Liver (tissue), 9 donors: ENCODE measurements around the gene CLIC1. TPM values are rescaled to one million over a fixed set of nuclear protein-coding genes. Genes with fewer than 3 reads are reported as not detected.

Experiments used
- DNase-seq: peaks from one replicate; pipeline ENCODE4 v3.0.0-alpha.2; 2017; ENCODE audit warnings: low spot score
- H3K27ac ChIP-seq, 2 donors: one replicate each; pipeline ENCODE4 v1.7.0; 2013; ENCODE audit warnings: inconsistent platforms in 2 of 2, low read length in 2 of 2, control low read depth in 1 of 2, low read depth in 1 of 2, mild to moderate bottlenecking in 1 of 2
- H3K27me3 ChIP-seq, 4 donors: one replicate each; pipeline versions ENCODE4 v1.6.1 to v1.7.0; 2013; ENCODE audit warnings: low read length in 3 of 4, inconsistent platforms in 1 of 4, mild to moderate bottlenecking in 1 of 4, moderate library complexity in 1 of 4; ENCODE audit not compliant: control insufficient read depth in 4 of 4, insufficient read depth in 4 of 4
- H3K36me3 ChIP-seq, 4 donors: one replicate each; pipeline versions ENCODE4 v1.6.1 to v1.7.0; 2013; ENCODE audit warnings: low read length in 3 of 4, mild to moderate bottlenecking in 3 of 4, low read depth in 1 of 4, moderate library complexity in 1 of 4; ENCODE audit not compliant: control insufficient read depth in 4 of 4, insufficient read depth in 3 of 4
- H3K4me1 ChIP-seq, 4 donors: one replicate each; pipeline versions ENCODE4 v1.6.1 to v1.7.0; 2013; ENCODE audit warnings: low read length in 3 of 4, mild to moderate bottlenecking in 3 of 4, moderate library complexity in 1 of 4; ENCODE audit not compliant: control insufficient read depth in 4 of 4, insufficient read depth in 4 of 4
- H3K4me3 ChIP-seq, 3 donors: one replicate each; pipeline versions ENCODE4 v1.6.1 to v1.7.0; 2013; ENCODE audit warnings: low read length in 3 of 3, control low read depth in 1 of 3, low read depth in 1 of 3, mild to moderate bottlenecking in 1 of 3
- H3K9ac ChIP-seq, 2 donors: one replicate each; pipeline ENCODE4 v1.7.0; 2013; ENCODE audit warnings: low read length in 2 of 2, mild to moderate bottlenecking in 2 of 2, moderate library complexity in 2 of 2, control low read depth in 1 of 2, low read depth in 1 of 2
- H3K9me3 ChIP-seq, 4 donors: one replicate each; pipeline versions ENCODE4 v1.6.1 to v1.7.0; 2013; ENCODE audit warnings: low read length in 3 of 4; ENCODE audit not compliant: control insufficient read depth in 4 of 4
- CTCF ChIP-seq: fragments of 150-350 bp; IDR thresholded peaks from 2 replicates; pipeline ENCODE4 v1.5.1; 2017; ENCODE audit warnings: improper control_type of control experiment, low read depth, low read length; ENCODE audit not compliant: missing input control
- EGR1 ChIP-seq, 2 donors: IDR thresholded peaks; 2 replicates each; pipeline ENCODE4 v1.6.1; 2016 to 2018; ENCODE audit warnings: antibody characterized with exemption in 2 of 2, low read depth in 2 of 2
- FOXA1 ChIP-seq: IDR thresholded peaks from 2 replicates; pipeline ENCODE4 v1.6.1; 2016; ENCODE audit warnings: antibody characterized with exemption
- GABPA ChIP-seq, 2 donors: IDR thresholded peaks in 1 of 2; conservative IDR thresholded peaks in 1 of 2; 2 replicates each; pipeline ENCODE4 v1.6.1; 2016; ENCODE audit warnings: antibody characterized with exemption in 2 of 2, mild to moderate bottlenecking in 1 of 2, moderate library complexity in 1 of 2
- HNF4A ChIP-seq, 2 donors: conservative IDR thresholded peaks; 2 replicates each; pipeline ENCODE4 v1.6.1; 2016; ENCODE audit warnings: antibody characterized with exemption in 2 of 2, mild to moderate bottlenecking in 2 of 2
- HNF4G ChIP-seq: IDR thresholded peaks from 2 replicates; pipeline ENCODE4 v1.6.1; 2016; ENCODE audit warnings: antibody characterized with exemption
- NR2F2 ChIP-seq: IDR thresholded peaks from 2 replicates; pipeline ENCODE4 v1.6.1; 2016; ENCODE audit warnings: antibody characterized with exemption
- RAD21 ChIP-seq, 2 donors: IDR thresholded peaks; 2 replicates each; pipeline ENCODE4 v1.6.1; 2016; ENCODE audit warnings: antibody characterized with exemption in 2 of 2, mild to moderate bottlenecking in 2 of 2
- REST ChIP-seq: IDR thresholded peaks from 2 replicates; pipeline ENCODE4 v1.6.1; 2016; ENCODE audit warnings: antibody characterized with exemption, mild to moderate bottlenecking
- RXRA ChIP-seq, 2 donors: IDR thresholded peaks; 2 replicates each; pipeline ENCODE4 v1.6.1; 2017 to 2018; ENCODE audit warnings: antibody characterized with exemption in 2 of 2, mild to moderate bottlenecking in 1 of 2
- SP1 ChIP-seq: IDR thresholded peaks from 2 replicates; pipeline ENCODE4 v1.6.1; 2018; ENCODE audit warnings: antibody characterized with exemption, mild to moderate bottlenecking
- TAF1 ChIP-seq: conservative IDR thresholded peaks from 2 replicates; pipeline ENCODE4 v1.6.1; 2016; ENCODE audit warnings: antibody characterized with exemption, mild to moderate bottlenecking
- YY1 ChIP-seq: IDR thresholded peaks from 2 replicates; pipeline ENCODE4 v1.6.1; 2016; ENCODE audit warnings: antibody characterized with exemption, mild to moderate bottlenecking
- WGBS: extraction: QIAGEN DNeasy Blood & Tissue Kit; methylation state at CpG from one replicate; pipeline ENCODE4 v1.1.7; 2013; 5-methylcytosine and 5-hydroxymethylcytosine counted together
- polyA plus RNA-seq, 2 donors: library from polyadenylated mRNA; stranded (reverse) in 1 of 2; unstranded in 1 of 2; fragments of 200-250 nt in 1 of 2; fragments of >200 nt in 1 of 2; fragmentation: Nextera tagmentation in 1 of 2; extraction: Ambion mirVana in 1 of 2; gene quantifications; one replicate each; pipeline versions ENCODE4 v1.2.1 to v1.2.3, GENCODE V29; 2013 to 2015
- total RNA-seq, 2 donors: library from RNA; depleted of rRNA; stranded (reverse); fragments of >200 nt; gene quantifications; one replicate each; pipeline ENCODE4 v1.2.3, GENCODE V29; 2014
- TF ChIP-seq, protein P1 (sequence below): IDR thresholded peaks from 2 replicates; pipeline ENCODE4 v1.6.1; 2016; ENCODE audit warnings: antibody characterized with exemption
- TF ChIP-seq, protein P2 (sequence below): IDR thresholded peaks from 2 replicates; pipeline ENCODE4 v1.6.1; 2016; ENCODE audit warnings: antibody characterized with exemption
- TF ChIP-seq, protein P3 (sequence below): IDR thresholded peaks from 2 replicates; pipeline ENCODE4 v1.6.1; 2016; ENCODE audit warnings: antibody characterized with exemption
- donor health status: healthy.
- donor health status: healthy.
- donor health status: healthy.
- donor health status: healthy.
- donor health status: healthy.

The CLIC1 gene
- total and polyA plus RNA-seq, 4 donors: 56.5 to 124 (median 64.5) TPM

DNA sequence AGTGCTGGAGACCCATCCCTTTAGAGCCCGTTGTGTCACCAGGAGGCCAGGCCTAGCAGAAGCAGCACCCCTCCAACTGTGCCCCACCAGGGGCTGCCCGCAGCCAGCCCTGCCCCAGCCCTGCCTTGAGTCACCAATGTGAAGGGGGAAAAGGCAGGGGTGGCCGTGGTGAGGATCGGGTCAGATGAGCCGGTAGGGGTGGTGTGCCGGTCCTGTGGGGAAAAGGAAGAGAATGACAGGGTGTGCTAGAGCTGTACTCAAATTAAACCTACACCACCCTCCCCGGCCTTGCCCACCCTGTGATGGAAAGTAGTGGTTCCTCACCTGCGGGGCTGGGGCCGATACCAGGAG lies 29.2 kb upstream of the CLIC1 start (continued):
- TF ChIP-seq REST (no peak), RAD21 (IDR thresholded peaks at IDR 0.05) (no peak), FOXA1 (no peak), NR2F2 (no peak)
- TF ChIP-seq, protein P1, sequence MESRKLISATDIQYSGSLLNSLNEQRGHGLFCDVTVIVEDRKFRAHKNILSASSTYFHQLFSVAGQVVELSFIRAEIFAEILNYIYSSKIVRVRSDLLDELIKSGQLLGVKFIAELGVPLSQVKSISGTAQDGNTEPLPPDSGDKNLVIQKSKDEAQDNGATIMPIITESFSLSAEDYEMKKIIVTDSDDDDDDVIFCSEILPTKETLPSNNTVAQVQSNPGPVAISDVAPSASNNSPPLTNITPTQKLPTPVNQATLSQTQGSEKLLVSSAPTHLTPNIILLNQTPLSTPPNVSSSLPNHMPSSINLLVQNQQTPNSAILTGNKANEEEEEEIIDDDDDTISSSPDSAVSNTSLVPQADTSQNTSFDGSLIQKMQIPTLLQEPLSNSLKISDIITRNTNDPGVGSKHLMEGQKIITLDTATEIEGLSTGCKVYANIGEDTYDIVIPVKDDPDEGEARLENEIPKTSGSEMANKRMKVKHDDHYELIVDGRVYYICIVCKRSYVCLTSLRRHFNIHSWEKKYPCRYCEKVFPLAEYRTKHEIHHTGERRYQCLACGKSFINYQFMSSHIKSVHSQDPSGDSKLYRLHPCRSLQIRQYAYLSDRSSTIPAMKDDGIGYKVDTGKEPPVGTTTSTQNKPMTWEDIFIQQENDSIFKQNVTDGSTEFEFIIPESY: no peak

DNA sequence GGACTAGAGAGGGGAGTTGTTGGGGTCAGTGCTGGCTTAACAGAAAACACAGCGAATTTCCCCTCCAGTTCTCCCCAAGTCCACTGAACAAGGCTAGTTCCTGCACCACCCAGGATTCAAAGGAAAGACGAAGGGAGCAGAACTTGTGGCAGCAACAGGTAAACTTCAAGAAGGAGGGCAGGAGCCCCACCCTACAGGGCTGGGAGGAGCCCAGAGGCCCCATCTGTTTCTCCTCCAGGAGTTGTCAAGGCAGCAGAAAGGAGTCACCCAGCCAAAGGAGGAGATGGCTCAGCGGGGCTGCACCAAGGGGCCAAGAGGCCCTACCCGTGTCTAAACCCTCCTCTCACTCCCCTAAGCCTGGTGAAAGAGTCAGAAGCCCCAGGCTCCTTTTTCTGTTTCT lies 27.9 kb upstream of the CLIC1 start:
- no peak overlapping the region for H3K27ac ChIP-seq
- H3K9ac ChIP-seq: no peak overlapping the region
- no peak overlapping the region for H3K4me3 ChIP-seq
- no peaks in the 10 kb centered on the region for H3K36me3 ChIP-seq
- H3K4me1 ChIP-seq: no peaks in the 10 kb centered on the region
- WGBS: 89% methylated on average over 4 of the region's 4 CpGs
- TF ChIP-seq GABPA (IDR thresholded peaks at IDR 0.05 in 1 of 2, conservative IDR thresholded peaks at IDR 0.05 in 1 of 2): no peak
- TF ChIP-seq, protein P2, sequence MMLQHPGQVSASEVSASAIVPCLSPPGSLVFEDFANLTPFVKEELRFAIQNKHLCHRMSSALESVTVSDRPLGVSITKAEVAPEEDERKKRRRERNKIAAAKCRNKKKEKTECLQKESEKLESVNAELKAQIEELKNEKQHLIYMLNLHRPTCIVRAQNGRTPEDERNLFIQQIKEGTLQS: no peak
- TF ChIP-seq REST: no peak
- TF ChIP-seq, protein P1: no peak
- TF ChIP-seq, protein P3, sequence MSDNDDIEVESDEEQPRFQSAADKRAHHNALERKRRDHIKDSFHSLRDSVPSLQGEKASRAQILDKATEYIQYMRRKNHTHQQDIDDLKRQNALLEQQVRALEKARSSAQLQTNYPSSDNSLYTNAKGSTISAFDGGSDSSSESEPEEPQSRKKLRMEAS: no peak
- no peak for TF ChIP-seq YY1
- no peak for TF ChIP-seq EGR1 (IDR thresholded peaks at IDR 0.05; ENCODE audit: low read depth in 2 of 2)
- TF ChIP-seq SP1: no peak
- no peak for TF ChIP-seq HNF4G
- no peak for TF ChIP-seq TAF1
- TF ChIP-seq CTCF: no peak
- TF ChIP-seq HNF4A (conservative IDR thresholded peaks at IDR 0.05): no peak
- TF ChIP-seq RXRA (IDR thresholded peaks at IDR 0.05): no peak
- TF ChIP-seq RAD21 (IDR thresholded peaks at IDR 0.05): no peak
- no peaks in the 10 kb centered on the region for H3K9me3 ChIP-seq
- H3K27me3 ChIP-seq: no peaks in the 10 kb centered on the region
- DNase-seq: no peak
